CD4-positive, alpha-beta T cell treated with Interleukin-4 for 4 hours (primary cell): ENCODE measurements around the gene SCGB1D1.
"Not testable (repeated sequence)": the region's sequence is repeated elsewhere in the genome, so short reads cannot be mapped to it uniquely, and the experiment has no call there.

Experiments
- DNase-seq: peaks from one replicate; pipeline ENCODE4 v3.0.0-alpha.2; 2020

Gene SCGB1D1

DNA sequence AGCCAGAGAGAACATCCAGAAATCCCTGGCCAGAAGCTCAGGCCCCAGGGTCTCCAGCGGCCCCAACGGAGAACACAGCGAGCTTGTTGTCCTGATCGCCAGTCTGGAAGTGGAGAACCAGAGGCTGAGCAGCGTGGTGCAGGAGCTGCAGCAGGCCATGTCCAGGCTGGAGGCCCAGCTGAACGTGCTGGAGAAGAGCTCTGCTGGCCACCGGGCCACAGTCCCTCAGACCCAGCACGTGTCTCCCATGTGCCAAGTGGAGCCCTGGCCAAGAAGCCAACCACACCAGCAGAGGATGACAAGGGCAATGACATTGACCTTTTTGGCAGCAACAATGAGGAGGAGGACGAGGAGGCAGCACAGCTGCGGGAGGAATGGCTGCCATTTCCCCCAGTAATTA lies 20.6 kb upstream of the SCGB1D1 start:
- DNase-seq = no peak

DNA sequence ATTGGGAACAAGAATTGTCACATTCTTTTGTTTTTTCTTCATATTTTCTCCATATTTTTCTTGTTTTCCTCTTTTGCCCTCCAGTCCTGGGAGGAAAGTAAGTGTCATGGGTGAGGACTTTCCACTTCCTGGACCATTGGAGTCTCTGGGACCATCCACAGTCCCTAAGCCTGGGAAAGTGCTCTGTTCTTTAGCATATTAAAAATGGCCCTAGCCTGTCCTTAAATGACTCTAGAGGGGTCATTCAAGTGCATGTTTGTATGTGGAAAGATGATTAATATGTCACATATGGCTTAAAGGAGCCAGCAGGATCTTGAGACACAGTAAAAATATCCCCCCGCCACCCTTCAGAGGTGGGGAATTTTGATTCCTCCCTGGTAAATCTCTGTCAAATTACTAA lies 20.1 kb upstream of the SCGB1D1 start:
- DNase-seq = no peak

DNA sequence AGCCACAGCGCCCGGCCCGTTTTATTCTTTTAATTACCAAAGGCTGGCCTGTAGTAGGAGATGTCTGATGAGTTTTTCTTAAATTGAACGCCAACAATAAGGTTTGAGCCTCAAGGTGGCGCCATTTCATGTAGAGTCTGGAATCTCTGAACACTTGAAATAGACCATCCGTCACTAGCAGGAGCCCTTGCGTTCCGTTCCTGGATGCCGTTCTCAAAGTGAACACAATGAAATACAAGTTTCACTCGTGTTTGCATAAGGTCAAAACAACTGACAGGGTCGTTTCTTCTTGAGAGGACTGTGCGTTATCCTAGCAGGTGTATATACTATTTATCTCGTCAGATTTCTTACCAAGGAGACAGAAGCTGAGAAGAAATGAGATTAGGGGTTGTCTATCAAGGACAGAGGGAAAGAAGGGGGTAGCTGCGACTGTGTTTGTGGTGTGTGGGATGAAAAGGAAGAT lies 18.7 kb upstream of the SCGB1D1 start:
- DNase-seq = peak; percentile 63

DNA sequence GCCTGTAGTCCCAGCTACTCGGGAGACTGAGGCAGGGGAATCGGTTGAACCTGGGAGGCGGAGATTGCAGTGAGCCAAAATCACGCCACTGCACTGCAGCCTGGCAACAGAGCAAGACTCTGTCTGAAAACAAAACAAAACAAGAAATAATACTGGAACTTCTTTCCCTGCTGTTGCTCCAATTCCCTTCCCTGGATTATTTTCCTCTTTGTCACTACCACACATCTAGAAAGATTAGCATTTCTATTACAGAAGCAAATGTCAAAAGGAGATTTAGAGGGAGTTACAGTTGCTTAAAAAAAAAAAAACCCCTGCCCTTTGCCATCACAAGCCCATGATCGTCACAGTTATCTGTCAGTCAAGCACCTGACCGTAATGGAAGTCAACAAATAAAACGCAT lies 17.7 kb upstream of the SCGB1D1 start:
- no peak for DNase-seq

DNA sequence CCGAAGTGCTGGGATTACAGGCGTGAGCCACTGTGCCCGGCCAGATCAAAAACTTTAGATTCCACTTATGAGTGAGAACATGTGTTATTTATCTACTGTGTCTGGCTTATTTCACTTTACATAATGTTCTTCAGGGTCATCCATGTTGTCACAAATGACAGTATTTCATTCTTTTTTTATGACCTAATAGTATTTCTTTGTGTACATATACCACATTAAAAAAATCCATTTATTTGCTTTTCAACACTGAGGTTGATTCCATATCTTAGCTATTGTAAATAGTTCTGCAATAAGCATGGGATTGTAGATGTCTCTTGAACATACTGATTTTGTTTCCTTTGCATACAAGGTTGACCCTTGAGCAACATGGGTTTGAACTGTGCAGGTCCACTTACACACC lies 13.2 kb upstream of the SCGB1D1 start:
- DNase-seq = no peak

DNA sequence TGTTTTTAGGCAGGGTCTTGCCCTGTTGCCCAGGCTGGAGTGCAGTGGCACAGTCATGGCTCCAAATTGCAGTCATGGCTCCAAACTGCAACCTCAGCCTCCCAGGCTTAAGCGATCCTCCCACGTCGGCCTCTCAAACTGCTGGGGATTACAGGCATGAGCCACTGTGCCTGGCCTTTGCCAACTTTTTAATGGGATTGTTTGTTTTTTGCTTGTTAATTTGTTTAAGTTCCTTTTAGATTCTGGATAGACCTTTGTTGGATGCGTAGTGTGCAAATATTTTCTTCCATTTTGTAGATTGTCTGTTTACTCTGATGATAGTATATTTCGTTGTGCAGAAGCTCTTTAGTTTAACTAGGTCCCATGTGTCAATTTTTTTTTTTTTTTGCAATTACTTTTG lies 10.0 kb upstream of the SCGB1D1 start:
- no peak for DNase-seq

- no peak for DNase-seq
These were observed 8.9 kb upstream of the SCGB1D1 start for GRCh38 chr11:62181097-62181496.

DNA sequence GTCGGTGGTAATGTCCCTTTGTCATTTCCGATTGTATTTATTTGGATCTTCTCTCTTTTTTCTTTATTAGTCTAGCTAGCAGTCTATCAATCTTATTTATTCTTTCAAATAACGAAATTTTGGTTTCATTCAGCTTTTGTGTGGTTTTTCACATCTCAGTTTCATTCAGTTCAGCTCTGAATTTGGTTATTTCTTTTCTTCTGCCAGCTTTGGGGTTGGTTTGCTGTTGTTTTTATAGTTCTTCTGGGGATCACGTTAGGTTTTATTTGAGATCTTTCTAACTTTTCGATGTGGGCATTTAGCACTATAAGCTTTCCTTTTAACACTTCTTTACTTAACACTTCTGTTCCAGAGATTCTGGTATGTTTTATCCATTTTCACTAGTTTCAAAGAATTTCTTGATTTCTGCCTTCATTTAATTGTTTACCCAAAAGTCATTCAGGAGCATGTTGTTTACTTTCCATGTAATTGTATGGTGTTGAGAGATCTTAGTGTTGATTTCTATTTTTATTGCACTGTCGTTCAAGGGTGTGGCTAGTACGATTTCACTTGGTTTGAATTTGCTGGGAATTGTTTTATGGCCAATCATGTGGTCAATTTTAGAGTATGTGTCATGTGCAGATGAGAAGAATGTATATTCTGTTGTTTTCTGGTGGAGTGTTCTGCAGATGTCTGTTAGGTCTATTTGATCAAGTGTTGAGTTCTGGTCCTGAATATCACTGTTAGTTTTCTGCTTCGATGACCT lies 7.7 kb upstream of the SCGB1D1 start:
- DNase-seq = no peak

- no peak for DNase-seq
These were observed 3.8 kb upstream of the SCGB1D1 start for GRCh38 chr11:62186195-62186594.

- no peak for DNase-seq
These were observed 3.9 kb downstream of the SCGB1D1 start for GRCh38 chr11:62193952-62194351.

DNA sequence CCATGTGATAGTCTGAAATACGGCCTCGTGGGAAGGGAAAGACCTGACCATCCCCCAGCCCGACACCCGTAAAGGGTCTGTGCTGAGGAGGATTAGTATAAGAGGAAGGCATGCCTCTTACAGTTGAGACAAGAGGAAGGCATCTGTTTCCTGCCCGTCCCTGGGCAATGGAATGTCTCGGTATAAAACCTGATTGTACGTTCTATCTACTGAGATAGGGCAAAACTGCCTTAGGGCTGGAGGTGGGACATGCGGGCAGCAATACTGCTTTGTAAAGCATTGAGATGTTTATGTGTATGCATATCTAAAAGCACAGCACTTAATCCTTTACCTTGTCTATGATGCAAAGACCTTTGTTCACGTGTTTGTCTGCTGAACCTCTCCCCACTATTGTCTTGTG lies 5.0 kb downstream of the SCGB1D1 start:
- DNase-seq = not testable (repeated sequence)

- no peak for DNase-seq
These were observed 5.9 kb downstream of the SCGB1D1 start for GRCh38 chr11:62195945-62196344.

DNA sequence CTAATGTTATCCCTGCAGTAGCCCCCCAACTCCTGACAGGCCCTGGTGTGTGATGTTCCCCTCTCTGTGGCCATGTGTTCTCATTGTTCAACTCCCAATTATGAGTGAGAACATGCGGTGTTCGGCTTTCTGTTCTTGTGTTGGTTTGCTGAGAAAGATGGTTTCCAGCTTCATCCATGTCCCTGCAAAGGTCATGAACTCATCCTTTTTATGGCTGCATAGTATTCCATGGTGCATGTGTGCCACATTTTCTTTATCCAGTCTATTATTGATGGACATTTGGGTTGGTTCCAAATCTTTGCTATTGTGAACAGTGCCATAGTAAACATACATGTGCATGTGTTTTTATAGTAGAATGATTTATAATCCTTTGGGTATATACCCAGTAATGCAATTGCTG lies 7.4 kb downstream of the SCGB1D1 start:
- DNase-seq = not testable (repeated sequence)

DNA sequence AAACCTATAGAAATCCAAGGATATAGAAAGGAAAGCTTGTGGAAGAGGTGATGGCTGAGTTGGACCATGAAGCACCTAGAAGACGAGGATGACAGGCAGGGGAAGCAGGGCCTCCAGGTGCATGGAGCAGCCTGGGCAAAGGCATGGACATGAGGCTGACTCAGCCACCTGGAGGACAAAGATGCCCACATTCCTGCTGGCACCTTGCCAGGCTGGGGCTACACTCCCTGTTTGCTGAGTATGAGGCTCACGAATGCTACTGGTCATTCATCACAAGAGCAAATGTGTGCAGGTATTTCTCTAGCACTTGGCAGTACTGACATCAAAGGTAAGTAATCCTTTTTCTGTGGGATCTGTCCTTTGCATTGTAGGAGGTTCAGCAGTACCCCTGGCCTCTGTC lies 11.4 kb downstream of the SCGB1D1 start:
- no peak for DNase-seq

GRCh38 chr11:62202910-62203309 lies 12.9 kb downstream of the SCGB1D1 start:
- DNase-seq = no peak

- no peak for DNase-seq
These were observed 14.4 kb downstream of the SCGB1D1 start for GRCh38 chr11:62204430-62204829.

DNA sequence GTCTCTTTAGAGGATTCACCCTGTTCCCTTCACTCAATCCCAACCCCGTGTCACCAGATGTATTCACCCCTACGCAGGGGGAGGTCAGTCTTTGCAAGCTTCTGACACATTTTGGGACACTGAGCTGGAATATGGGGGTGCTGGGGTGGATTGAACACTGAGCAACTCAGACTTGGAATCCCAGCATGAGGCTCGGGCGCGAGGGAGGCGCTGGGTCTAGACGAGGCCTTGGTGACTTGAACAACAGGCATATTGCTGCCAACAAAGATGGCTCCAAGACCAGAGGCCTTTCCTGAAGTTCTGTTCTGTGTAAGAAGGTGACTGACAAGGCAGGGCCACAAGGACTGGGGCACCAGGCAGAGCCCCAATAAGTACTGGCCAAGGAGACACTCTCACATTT lies 15.4 kb downstream of the SCGB1D1 start:
- no peak for DNase-seq

DNA sequence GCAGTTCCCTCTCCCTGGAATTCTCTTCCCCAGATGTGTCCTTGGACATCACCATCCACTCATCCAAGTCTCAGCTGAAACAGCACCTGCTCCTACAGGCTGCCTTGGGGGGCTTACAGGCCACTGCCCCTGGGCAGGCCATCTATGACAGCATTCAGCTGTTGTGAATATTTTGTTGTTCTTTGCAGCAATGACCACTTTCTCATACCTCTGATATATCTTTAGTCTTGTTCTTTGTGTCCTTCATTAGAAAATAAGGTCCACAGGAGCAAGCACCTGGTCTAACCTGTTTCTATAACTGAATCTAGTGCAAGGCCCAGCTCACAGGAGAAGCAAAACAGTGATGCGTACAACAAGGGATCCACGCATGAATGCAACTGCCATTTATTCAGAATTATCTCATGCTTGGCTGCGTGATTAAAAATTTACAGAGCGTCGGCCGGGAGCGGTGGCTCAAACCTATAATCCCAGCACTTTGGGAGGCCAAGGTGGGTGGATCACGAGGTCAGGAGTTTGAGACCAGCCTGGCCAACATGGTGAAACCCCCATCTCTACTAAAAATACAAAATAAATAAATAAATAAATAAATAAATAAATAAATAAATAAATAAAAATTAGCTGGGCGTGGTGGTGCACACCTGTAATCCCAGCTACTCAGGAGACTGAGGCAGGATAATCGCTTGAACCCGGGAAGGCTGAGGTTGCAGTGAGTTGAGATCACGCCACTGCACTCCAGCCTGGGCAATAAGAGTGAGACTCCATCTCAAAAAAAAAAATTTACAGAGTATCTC lies 16.5 kb downstream of the SCGB1D1 start:
- not testable (repeated sequence) for DNase-seq

- DNase-seq = no peak
These were observed 18.7 kb downstream of the SCGB1D1 start for GRCh38 chr11:62208785-62209144.

DNA sequence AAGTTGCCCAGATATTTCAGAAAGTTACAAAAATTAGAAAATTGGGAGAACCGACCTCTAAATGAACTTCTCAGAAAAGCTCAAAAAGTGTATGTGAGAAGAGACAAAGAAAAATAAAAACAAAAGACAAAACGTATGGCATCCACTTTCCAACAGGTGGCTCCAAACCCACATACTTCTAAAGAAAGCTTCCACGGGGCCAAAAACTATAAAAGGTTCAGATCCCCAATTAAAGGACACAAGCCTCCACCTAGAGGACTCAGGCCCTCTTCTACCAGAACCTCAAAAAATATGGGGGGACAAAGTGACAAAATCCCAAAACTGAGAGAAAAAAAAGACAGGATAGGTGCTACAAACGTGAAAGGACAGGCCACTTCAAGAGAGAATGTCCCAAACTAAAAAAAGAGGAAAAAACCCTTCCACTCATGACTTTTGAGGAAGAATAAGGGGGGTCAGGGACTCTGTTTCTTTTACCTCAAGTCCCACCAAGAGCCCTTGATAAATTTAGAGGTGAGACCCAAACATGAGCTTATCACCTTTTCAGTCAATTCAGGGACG lies 27.3 kb downstream of the SCGB1D1 start:
- no peak for DNase-seq

DNA sequence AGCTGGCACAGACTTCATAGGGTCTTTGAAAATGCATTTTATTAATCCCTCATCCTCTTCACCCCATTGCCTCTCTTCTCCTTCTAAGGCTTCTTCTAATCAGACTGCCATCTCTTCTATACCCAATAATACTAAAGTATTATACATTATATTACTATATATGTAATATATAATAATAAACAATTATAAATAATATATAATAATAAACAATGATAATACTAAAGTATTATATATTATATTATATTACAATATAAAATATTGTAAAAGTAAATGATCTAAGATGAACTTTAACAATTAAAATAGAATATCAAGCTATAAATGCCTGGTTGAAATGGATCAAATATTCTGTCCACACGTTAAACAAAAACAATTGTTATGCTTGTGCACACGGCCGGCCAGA lies 31.5 kb downstream of the SCGB1D1 start:
- DNase-seq = no peak

GRCh38 chr11:62223095-62223494 lies 33.1 kb downstream of the SCGB1D1 start:
- DNase-seq = no peak

GRCh38 chr11:62233730-62234129 lies 43.7 kb downstream of the SCGB1D1 start:
- no peak for DNase-seq

DNA sequence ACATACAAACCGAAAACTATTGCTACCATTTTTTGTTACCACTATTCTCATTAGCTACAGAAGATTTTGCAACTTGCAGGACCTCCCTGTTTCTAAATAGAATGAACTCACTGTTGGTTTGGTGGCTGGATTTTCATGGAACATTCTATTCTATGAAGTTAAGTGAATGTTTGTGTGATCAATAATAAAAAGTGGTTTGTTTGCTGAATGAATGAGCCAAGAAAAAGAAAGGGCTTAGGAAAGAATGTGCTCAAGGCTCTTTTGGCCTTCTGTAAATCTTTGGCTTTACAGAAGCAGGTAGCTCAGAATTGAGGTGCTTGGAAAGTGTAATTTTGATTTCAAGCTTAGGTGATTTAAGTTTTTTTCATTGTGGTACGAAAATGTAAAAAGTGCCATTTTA lies 46.2 kb downstream of the SCGB1D1 start:
- DNase-seq = no peak
